Endometrium (tissue), 2 donors: ENCODE data around the gene ZSCAN12.

Experiments used
- FAIRE-seq: peaks from 2 replicates; lab custom pipeline; 2012; peaks lifted over from hg19 to GRCh38; lab: Jason Lieb, UNC
- donor health status: control.
- donor health status: control.

Gene ZSCAN12

DNA sequence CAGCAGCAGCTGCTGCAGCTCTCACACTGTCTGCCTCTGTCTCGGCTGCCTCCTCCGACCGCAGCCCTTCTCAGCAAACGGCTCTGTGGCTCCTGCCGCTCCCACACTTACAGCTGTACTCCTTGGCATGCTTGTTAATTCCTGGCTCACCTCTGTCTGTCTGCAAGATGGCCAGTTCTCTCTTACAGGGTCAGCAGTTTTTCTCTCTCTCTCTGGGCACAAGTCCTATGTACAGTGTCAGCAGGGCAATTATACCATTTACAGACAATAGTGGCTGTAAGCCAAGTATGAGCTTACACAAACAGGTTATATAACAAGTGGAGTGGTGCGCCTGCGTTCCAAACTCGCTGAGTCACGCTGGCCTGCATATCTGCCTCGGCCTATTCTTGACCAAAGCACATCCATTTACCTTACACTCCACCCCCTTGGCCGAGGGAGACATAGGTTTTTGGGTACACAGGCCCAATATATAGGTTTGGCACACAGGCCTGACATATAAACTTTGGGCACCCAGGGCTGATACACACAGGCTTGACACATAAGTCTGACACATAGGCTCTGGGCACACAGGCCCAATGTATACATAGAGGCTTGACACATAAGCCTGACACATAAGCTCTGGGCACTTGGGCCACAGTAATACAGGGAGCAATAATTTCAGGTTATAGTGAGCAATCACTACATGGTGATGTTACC lies 45.4 kb downstream of the ZSCAN12 start:
- FAIRE-seq, result no peak

DNA sequence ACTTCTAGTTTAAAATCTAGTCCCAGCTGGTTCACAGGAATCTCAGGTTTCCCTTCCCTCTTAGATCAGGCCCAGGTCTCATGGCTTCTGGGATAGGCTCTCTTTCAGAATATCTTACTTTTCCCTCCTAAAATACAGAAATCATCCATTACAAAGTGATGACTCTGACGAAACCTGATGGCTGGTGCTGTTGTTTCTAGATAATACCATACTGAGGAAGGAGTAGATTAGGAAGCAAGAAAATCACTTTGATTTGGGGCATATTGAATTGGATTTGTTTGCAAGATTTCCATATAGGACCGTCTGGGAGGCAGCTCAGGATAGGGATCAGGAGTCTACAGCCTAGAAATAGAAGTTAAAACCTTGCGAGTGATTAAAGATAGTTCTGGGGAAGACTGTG lies 46.2 kb downstream of the ZSCAN12 start:
- FAIRE-seq, result no peak

DNA sequence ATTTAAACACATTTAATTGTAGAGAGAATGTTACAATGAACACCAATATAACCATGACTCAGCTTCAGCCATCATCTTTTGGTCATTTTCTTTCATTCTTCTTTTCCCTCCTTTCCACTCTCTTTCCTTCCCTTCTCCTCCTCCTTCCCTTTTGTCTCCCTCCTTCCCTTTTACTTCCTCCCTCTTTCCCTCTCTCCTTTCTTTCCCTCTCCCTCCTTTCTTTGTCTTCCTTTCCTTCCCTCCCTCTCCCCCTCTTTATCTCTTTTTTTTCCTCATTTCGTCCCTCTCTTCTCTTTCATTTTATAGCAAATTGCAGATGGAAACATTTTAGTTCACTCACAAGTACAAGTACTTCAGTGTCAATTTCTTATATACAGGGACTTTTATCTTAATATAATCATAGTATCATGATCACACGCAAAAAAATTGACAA lies 48.0 kb downstream of the ZSCAN12 start:
- FAIRE-seq, result no peak

DNA sequence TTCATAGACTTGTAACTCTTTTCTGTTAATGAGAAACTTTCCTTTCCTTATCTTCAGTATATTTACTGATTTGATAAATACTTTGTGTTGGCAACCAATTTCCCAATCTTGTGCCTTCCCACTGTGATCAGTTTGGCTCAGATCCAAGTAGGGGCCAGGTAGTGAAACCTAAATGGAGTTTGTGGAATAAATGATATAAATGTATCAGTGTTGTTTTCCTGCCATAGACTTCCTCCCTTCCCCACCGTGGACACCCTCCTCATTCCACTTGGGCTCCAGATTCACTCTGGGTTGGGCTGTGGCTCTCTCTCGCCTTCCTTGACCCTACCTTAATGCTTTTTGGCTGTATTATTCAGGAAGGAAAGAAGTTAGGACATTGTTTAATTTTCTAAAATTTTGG lies 48.5 kb downstream of the ZSCAN12 start:
- FAIRE-seq, result no peak

DNA sequence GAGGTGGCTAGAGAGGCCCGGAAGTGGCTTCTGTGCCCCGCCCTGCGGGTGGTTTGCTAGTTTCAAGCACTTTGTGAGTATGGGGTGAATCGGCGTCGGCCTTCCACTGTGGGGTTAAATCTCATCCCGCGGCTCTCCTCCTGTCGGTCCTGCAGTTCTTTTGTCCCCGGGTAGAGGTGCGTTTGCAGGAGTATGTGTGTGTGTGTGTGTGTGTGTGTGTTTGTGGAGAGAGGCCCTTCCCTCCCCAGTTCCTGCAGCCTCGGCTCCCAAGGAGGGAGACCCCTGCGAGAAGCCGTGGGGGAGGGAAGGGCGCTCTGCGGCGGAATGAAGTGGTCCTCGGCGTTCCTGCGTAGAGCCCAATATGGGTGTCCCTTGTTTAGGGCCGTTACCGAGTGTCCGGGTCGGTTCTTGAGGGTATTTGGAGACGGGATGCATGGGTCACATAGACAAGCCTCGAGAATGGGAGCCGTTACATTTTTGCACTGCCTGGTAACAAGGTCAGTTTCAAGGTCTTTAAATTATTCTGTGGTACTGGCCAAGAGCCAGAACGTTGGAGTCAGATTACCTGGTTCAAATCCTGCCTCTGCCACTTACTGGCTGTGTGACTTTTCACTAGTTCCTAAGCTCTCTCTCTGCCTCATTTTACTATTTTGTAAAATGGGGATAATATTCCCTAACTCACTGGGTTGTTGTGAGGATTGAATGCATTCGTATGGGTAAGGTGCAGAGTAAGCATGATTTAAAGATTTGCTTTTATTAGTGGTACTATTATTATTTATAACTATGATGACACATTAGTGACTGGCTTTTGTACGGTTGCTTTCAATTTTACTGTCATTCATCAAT lies 49.4 kb downstream of the ZSCAN12 start, which contains the start of gene ZKSCAN3:
Gene ZKSCAN3 (plus strand): TSS at position 56 of the 846 bp plus-strand sequence. CDS start 9,640 bp downstream, outside the sequence.
- no peak for FAIRE-seq

DNA sequence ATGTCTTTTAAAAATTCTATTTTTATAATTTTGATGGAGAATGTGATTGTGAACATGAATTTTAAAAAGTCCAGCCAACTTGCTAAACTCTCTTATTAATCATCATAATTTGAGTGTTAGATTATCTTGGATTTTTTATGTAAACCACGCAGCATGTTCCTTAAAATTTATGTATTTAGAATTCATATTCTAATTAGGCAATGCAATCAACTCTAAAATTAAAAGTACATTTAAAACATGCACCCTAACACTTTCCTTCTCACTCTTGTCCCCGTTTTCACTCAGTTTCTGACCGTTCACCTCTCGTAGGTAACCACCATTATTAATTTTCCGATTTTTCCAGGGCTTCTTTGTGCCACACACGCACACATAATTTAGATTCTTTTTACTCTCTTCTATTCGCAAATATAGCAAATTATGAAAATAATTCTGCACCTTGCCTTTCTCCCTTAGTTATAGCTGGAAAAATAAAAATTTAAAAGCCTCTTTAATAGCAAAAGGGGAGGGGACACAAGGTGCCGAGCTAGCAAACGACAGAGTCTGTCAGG lies 50.1 kb downstream of the ZSCAN12 start:
- FAIRE-seq, result peak; percentile 26

DNA sequence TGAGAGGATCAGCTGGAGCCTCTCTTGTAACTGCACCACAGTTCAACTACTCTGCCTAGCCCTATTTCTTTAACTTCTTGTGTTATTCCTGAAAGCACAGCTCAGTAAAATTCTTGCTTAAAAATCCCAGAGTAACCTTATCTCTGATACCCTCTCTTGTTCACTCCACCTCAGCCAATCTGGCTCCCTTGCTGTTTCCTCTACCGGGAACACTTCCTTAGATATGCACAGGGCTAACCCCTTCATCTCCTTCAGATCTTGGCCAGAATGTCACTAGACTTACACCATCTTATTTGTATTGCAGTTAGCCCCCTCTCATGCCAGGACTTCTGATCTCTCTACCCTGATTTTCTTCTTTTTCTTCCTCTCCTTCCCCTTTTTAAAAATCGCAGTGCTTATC lies 52.4 kb downstream of the ZSCAN12 start:
- no peak for FAIRE-seq

DNA sequence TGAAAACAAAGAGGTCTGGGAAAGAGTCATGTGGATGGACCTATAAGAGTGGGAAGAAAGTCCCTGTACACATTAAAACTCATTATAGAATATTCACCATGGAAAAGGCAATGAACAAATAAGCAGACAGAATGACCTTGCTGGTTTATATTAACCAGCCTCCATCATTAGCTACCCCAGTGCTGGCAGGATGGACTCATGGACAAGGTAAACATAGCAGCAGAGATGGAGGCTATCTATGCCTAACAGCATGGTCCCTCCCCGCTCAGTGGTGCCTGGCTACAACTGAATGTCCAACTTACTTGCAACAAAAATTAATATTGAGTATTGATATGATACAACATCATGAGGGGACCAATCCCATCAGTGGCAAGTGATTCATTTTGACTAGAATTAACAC lies 54.3 kb downstream of the ZSCAN12 start:
- no peak for FAIRE-seq

DNA sequence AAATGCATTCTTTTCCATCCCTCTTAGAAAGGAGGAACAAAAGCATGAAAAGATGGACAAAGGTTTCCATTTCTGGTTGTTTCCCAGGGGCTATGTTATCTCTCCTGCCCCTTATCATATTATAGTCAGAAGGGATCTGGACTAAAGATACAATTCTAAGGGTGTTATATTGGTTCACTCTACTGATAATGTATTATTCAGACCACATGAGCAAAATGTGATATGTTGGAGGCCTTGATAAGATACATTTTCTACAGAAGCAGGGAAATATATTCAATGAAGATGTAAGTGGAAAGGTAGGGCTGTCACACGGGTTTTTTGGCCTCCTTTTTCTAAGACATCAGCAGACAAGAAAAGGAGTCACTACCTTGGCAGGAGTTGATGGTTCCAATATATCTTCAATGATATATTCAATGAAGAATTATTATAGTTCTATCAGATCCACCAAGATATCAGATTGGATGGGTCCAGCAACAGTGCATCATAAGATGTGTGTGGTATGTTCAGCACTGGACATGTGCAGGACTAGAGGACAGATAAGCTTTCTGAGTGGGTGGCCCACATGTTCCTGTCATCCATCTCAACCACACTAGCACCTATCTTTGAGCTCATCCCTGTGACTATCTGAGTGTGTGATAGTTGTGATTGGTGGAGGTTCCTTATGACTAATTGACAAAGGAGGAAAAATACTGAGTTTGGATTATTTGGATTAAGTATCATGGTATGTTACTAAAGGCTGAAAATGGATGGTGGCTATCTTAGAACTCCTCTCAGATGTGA lies 55.5 kb downstream of the ZSCAN12 start:
- no peak for FAIRE-seq

DNA sequence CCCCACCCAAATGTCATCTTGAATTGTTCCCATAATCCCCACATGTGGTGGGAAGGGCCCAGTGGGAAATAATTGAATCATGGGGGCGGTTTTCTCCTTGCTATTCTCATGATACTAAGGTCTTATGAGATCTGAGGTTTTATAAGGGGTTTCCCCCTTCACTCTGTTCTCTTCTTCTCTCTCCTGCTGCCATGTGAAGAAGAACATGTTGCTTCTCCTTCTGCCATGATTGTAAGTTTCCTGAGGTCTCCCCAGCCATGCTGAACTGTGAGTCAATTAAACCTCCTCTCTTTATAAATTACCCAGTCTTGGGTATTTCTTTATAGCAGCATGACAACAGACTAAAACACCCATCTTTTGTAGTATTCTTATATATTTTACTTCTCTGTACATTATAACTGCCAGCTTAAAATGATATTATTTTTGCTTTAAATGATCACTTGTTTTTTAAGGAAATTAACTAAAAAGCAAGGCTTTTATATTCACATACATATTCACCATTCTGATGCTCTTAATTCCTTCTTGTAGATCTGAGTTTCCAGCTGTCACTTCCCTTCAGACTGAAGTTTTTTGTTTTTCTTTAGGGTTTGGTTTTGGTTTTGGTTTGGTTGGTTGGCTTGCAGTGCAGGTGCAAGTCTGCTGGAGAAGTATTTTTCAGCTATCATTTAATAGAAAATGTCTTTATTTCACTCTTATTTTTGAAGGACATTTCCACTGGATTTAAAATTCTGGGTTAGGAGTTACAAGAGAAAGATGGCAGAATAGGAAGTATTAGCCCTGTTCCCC lies 59.0 kb downstream of the ZSCAN12 start:
- no peak for FAIRE-seq

DNA sequence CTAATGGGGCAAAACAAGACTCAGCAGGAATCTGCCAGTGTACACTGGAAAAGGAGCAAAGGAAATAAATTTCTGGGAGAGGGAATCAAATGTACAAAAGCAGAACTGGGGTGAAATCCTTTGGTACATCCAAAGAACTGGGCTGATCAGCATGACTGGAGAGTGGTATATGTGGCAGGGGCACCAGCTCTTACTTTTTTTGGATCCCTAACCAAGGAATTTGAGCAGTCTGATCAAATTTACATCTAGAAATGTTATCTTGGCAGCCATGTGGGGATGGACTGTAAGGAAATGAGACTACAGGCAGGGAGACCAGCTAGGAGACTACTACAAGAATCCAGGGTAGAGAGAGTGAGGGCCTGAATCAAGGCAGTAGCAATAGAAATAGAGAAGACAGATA lies 62.4 kb downstream of the ZSCAN12 start:
- FAIRE-seq, result no peak

DNA sequence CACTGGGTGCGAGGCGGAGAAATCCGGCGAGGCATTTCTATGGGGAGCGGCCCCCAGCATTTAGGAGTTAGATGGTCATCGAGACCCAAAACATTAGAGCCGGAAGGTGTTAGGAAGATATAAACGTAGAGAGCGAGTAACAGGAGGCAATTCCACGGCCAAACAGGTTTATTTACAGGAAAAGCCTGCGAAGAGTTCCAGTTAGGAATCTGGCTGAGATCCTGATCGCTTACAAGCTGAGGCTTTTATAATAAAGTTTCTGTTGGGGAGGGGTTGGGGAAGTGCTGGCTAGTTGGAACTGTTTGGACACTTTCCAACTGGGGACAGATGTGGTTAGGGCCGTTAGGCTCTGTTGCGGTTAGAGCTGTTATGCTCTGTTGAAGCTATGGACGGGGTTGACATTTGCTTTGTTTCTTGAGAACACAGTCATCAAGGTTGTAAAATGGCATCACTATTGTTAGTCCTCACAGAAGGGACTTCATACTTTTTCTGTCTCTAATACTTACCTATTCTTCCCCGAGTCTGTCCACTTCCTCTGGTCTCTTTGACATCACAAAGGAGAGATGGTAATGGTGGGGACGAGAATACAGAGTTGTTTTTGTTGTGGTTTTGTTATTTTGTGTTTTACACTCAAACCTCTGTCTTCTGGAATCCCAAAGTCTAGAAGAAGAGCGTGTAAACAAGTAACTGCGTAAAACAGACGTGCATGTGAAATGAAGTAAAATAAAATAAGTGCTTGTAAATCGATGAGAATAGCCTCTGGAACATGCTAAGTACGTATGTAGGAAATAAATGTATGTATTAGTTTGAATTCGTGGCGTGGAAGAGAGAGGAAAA lies 63.0 kb downstream of the ZSCAN12 start:
- FAIRE-seq, result no peak

DNA sequence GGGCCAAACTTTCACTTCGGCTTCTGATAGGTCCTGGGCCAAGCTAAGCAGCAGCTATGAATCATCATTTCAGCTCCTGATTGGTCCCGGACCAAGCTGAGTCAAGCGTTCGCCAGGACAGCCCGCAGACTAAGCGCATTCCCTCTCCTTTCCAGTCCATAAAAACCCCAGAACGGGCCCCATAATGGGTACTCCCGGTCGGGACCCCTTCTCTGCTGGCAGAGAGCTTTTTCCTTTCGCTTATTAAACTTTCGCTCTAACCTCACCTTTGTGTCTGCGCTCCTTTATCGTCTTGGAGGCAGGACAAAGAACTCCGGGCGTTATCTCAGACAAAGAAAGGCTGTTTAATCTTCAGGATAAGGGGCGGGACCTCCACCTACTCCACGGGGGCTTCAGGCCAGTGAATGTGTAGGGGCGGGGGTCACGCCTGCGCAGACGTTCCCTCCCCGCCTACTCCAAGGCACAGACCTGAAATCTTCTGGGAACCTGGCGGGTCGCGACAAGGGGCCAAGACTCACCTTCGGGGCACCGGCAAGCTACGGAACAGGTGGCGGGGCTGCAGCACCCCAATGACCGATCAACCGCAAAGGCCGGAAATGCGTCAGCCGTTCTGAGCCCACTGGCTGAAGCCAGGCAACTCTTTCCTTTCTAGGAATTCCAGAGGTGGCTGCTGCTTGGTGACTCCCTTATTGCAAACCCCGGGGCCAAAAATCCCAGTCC lies 63.8 kb downstream of the ZSCAN12 start, which contains the start of gene ZSCAN31:
Gene ZSCAN31 (minus strand): TSS at position 585 of the 720 bp plus-strand sequence. CDS start 6,465 bp downstream, outside the sequence.
- peak; percentile 89 for FAIRE-seq

DNA sequence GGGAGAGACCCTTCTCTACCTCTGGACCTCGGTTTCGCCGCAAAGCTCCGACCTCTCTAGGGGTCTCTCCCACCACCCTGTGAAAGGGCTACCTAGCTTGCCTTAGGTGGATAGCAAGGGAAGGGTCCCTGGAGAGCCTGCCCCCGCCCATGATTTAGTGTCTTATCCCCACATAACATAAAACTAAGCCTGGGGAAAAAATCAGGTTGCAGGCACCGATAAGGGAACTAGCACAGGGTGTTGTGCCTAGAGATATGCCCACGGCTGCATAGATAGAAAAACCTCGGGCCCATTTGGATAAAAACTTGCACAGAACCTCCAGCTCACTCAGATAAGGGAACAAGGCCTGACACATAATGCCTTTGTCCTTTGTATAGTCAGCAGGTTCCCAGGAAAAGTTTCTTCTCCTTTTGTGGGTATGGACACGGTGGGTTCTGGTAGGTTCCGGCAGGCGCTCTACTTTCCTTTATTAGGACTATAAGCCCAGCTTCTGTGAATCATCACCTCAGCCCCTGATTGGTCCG lies 64.4 kb downstream of the ZSCAN12 start:
- no peak for FAIRE-seq

DNA sequence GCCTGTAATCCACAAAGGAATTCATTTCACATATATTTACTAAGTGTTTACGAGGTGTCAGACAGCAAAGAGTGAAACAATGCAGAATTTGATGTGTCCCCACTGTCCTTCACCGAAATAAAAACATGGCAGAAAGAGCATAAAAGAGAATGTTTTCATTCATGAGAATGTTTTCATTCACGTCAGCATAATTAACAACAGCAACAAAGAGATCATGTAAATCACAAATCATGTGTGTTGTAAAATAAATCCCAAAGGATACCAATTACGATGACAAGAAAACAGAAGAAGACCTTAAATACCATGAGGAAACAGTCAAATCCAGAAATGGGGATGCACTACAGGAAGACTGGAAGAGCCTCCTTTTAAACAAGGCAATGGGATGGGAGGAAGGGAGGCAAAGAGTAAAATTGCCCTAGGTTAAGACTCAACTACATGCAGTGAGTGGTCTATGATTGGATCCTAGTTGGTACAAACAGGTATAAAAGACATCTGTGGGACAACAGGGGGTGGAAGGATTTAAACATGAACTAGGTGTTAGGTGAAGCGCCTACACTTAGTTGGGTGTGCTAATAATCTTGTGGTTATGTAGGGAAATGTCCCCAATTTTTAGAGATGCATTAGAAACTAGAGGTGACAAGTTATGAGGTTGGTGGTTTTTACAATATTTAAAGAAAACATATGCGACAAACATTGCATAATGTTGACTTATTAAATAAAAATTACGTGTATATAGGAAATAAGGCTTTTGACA lies 65.1 kb downstream of the ZSCAN12 start:
- no peak for FAIRE-seq

DNA sequence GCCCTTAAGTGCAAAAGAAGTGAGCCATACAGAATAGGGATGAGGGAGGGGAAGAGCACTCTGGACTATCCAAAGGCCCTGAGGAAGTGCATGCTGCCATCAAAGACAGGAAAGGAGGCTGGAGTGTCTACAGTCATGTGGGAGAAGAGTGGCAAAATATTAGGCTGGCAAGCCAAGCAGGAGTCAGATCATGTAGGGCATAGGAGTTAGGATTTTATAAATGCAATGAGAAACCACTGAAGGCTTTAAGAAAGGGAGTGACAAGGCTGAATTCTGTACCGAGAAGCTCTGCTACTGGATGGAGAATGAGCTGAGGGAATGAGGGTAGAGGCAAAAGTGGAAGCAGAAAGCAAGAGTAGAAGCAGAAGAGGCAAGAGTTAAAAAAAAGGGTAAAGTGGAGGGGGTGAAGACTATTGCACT lies 65.9 kb downstream of the ZSCAN12 start:
- FAIRE-seq, result no peak

DNA sequence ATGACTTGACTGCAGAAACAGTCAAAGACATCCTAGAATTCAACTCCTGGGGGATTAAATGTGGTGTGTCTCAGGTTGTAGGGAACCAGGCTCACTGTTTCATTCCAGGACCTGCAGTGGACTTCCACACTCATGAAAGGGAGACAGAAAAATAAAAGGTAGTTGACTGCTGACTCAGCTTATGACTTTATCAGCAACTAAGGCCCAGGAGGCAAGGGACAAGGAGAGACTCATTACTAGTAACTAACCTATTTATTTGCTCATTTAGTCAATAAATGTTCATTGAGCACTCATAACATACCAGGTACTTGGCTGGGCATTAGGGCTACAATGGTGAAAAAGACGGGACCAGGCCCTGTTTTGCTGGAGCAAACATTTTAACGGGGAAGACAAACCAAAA lies 66.5 kb downstream of the ZSCAN12 start:
- no peak for FAIRE-seq

DNA sequence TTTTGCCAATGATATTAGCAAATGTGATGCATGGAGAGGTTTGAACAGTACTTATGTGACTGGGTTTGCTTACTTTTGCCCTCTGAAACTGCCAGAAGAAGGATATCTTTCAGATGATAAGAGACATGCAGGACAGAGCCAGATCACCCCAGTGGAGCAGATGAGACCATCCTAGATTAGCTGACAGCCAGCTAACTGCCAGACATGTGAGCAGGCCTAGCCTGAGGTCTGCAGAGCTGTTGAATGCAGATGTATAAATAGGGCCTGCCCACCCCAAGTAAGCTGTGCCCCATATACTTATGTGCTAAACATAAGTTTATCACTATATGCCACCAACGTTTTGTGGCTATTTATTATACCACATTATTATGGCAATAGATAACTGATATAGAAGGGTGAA lies 69.5 kb downstream of the ZSCAN12 start:
- no peak for FAIRE-seq
